Measurements from ENCODE around the gene C2orf49.

The C2orf49 gene

GRCh38 chr2:105398336-105399206, 61.2 kb downstream of the C2orf49 start, which contains the start of gene FHL2:
TSS of gene FHL2 (minus strand) at chr2:105399051. CDS start at chr2:105386516, 12,535 bp downstream.
- DNase-seq: peak in 24 of 56 donors; percentile 3 to 53 (median 20)
